LHCN-M2 (cell line): ENCODE results near the gene ZBTB49. TPM values are rescaled to one million over a fixed set of nuclear protein-coding genes. Genes with fewer than 3 reads are reported as not detected.
A peak's percentile ranks its signal among the peaks of the same experiment; 100 is the strongest.
"Not testable (repeated sequence)": the region's sequence is repeated elsewhere in the genome, so short reads cannot be mapped to it uniquely, and the experiment has no call there.

Experiments
- DNase-seq: peaks from one replicate; pipeline ENCODE4 v3.0.0-alpha.2; 2012; ENCODE audit warnings: low read depth
- polyA plus RNA-seq: library from polyadenylated mRNA; unstranded; fragments of >200 nt; gene quantifications from one replicate; pipeline ENCODE4 v1.2.1, GENCODE V29; 2012; ENCODE audit warnings: missing spikeins
- total RNA-seq: library from RNA; depleted of rRNA; stranded (reverse); fragments of >200 nt; gene quantifications from 2 replicates; pipeline ENCODE4 v1.2.3, GENCODE V29; 2014; rRNA removed

Gene ZBTB49
- 2.9 and 3.8 TPM in 2 replicates for total RNA-seq
- polyA plus RNA-seq, result 2.2 TPM

GRCh38 chr4:4289941-4290850 lies at the start of gene ZBTB49, which contains the start of gene LYAR:
ZBTB49 (plus strand) TSS chr4:4290251; CDS start chr4:4299946, 9,695 bp downstream.
LYAR (minus strand) TSS chr4:4290154; CDS start chr4:4283742, 6,412 bp downstream.
- peak; percentile 82 for DNase-seq

GRCh38 chr4:4245172-4245571 lies 44.9 kb upstream of the ZBTB49 start:
- DNase-seq, result no peak

GRCh38 chr4:4247696-4248028 lies 42.4 kb upstream of the ZBTB49 start:
- DNase-seq, result no peak

GRCh38 chr4:4248029-4248884 lies 41.8 kb upstream of the ZBTB49 start, which contains the start of gene TMEM128:
TMEM128 (minus strand) TSS chr4:4248223; CDS start chr4:4248202, 21 bp downstream.
- peak; percentile 92 for DNase-seq

- no peak for DNase-seq
Observed at GRCh38 chr4:4248885-4249203, 41.2 kb upstream of the ZBTB49 start.

GRCh38 chr4:4249342-4249741 lies 40.7 kb upstream of the ZBTB49 start:
- DNase-seq, result not testable (repeated sequence)

- no peak for DNase-seq
Observed at GRCh38 chr4:4249866-4250265, 40.2 kb upstream of the ZBTB49 start.

GRCh38 chr4:4254199-4254598 lies 35.9 kb upstream of the ZBTB49 start:
- no peak for DNase-seq

- DNase-seq, result no peak
Observed at GRCh38 chr4:4254666-4255065, 35.4 kb upstream of the ZBTB49 start.

GRCh38 chr4:4256799-4257198 lies 33.3 kb upstream of the ZBTB49 start:
- DNase-seq, result no peak

GRCh38 chr4:4257705-4258104 lies 32.3 kb upstream of the ZBTB49 start:
- not testable (repeated sequence) for DNase-seq

GRCh38 chr4:4259484-4260100 lies 30.5 kb upstream of the ZBTB49 start:
- DNase-seq, result no peak

GRCh38 chr4:4260185-4260751 lies 29.8 kb upstream of the ZBTB49 start:
- peak; percentile 78 for DNase-seq

GRCh38 chr4:4267981-4268380 lies 22.1 kb upstream of the ZBTB49 start:
- no peak for DNase-seq

GRCh38 chr4:4268776-4269175 lies 21.3 kb upstream of the ZBTB49 start:
- DNase-seq, result no peak

GRCh38 chr4:4269331-4269731 lies 20.7 kb upstream of the ZBTB49 start:
- DNase-seq, result no peak

GRCh38 chr4:4269856-4270255 lies 20.2 kb upstream of the ZBTB49 start:
- no peak for DNase-seq

GRCh38 chr4:4270529-4270928 lies 19.5 kb upstream of the ZBTB49 start:
- DNase-seq, result peak; percentile 35

- DNase-seq, result no peak
Observed at GRCh38 chr4:4271912-4272311, 18.1 kb upstream of the ZBTB49 start.

GRCh38 chr4:4274226-4274625 lies 15.8 kb upstream of the ZBTB49 start:
- no peak for DNase-seq

- no peak for DNase-seq
Observed at GRCh38 chr4:4277531-4277930, 12.5 kb upstream of the ZBTB49 start.

- DNase-seq, result no peak
Observed at GRCh38 chr4:4281787-4282186, 8.3 kb upstream of the ZBTB49 start.
